GM21381 (cell line): ENCODE results near the gene CCDC88B.
"Not testable (repeated sequence)": the region's sequence is repeated elsewhere in the genome, so short reads cannot be mapped to it uniquely, and the experiment has no call there.

Source experiments
- ATAC-seq: cut with Tn5 transposase; IDR thresholded peaks from one replicate; pipeline ENCODE4 v1.9.1; 2021; ENCODE audit warnings: mild to moderate bottlenecking, moderate library complexity; ENCODE audit not compliant: unreplicated experiment

The CCDC88B gene

GRCh38 chr11:64318766-64319761 is 20.9 kb upstream of the CCDC88B start:
- no peak for ATAC-seq

DNA sequence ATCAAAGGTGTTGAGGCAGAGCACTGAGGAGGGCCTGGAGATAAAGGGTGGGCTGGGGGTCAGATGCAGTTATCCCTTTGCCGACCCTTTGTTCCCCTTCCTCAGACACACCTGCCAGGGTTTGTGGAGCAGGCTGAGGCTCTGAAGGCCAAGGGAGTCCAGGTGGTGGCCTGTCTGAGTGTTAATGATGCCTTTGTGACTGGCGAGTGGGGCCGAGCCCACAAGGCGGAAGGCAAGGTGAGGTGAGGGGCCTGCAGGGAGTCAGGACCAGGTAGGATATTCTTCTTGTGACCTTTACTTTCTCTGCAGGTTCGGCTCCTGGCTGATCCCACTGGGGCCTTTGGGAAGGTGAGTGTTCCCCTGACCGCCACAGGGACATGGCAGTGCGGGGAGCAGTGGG is 19.4 kb upstream of the CCDC88B start:
- ATAC-seq = no peak

- ATAC-seq = no peak
Observed at GRCh38 chr11:64321026-64321425, 19.0 kb upstream of the CCDC88B start.

DNA sequence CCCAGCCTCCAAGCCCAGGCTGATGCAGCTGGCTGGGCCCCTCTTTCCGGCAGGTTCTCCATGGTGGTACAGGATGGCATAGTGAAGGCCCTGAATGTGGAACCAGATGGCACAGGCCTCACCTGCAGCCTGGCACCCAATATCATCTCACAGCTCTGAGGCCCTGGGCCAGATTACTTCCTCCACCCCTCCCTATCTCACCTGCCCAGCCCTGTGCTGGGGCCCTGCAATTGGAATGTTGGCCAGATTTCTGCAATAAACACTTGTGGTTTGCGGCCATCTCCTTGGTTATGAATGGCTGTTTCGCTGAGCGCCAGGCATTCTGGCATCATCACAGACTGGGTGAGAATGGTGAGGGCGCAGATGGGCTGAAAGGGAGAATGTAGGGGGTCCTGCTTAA is 18.5 kb upstream of the CCDC88B start:
- no peak for ATAC-seq

DNA sequence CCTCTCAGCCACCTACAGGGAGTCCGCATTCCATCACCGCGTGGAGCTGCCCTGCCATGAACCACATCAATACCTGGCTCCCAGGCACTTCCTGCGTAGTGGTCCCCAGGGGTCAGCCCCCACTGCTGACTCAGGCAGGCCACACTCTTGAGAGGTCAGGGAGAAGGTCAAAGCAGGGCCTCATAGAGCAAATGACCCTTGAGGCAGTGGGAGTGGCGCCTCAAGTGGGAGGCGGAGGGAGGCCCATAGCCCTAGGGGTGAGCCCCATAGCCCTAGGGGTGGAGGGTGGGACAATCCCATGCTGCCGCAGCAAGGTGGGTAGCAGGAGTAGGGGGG is 17.1 kb upstream of the CCDC88B start:
- no peak for ATAC-seq

DNA sequence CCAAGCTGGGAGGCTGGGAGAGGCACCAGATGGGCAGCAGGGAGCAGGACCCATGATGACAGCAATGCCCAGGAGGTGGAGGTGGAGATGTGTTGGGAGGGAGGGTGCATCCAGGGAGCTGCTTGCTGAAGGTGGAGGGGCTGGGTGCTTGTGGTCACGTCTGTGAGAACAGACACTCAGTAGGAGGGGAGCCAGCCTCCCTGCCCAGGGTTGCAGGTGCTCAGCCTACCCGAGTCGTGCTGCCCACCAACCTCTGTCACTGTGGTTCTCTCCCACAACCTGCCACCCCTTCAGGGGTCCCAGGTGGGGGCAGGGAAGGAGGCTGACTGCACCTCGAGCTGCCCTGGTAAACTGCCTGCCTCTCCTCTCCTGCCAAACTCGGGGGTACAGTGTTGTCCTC is 16.6 kb upstream of the CCDC88B start:
- no peak for ATAC-seq

DNA sequence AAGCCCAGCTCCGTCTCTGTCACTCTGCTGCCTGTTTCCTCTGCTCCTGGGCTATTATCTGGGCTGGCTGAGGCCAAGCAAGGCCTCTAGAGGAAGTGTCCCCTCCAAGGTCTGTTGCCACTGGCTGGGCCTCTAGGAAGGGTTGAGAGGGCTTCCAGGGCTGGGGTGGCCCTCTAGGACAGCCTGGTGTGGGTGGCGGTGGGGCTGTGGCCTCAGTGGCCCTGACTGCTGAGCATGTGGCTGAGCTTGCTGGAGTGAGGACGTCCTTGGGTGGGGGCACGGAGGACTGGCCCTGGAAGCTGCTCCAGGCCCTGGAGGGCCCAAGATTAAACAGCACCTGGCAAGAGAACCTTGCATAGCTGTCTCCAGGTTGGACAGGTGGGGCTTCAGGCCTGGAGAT is 16.0 kb upstream of the CCDC88B start:
- ATAC-seq = not testable (repeated sequence)

GRCh38 chr11:64324692-64325469 is 15.1 kb upstream of the CCDC88B start:
- ATAC-seq = no peak

DNA sequence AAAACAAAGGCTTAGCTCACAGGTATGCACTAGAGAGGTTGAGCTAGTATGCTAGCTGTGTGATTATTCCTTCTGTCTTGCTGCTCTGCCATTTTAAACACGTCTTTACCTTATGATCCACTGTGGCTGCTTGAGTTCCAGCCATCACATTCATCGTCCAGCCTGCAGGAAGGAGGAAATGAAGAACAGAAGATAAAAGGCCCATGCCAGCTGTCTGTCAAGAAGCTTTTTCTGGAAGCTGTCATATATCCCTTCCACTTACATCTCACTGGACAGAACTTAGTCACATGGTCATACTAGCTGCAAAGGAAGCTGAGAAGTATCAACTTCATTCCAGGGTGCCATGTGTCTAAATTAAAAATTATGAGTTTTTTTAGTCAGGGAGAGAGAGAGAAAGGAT is 12.6 kb upstream of the CCDC88B start:
- no peak for ATAC-seq

DNA sequence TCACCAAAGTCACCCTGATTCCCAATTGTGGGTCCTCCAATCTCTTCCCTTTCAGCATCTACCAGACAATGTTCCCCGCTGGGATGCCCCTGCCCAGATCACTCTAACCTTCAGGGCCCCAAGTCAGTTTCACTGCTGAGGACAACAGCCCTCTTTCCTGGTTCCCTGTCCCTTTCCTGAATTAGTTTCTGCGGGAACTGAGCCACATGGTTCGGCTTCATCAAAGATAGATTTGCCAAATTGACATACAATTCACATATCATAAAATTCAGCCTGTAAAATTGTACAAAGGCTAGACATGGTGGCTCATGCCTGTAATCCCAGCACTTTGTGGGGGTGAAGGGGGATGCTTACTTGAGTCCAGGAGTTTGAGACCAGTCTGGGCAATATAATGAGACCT is 12.0 kb upstream of the CCDC88B start:
- no peak for ATAC-seq

GRCh38 chr11:64330888-64331287 is 9.1 kb upstream of the CCDC88B start:
- ATAC-seq = no peak

- ATAC-seq = no peak
Observed at GRCh38 chr11:64331569-64332371, 8.2 kb upstream of the CCDC88B start.

- no peak for ATAC-seq
Observed at GRCh38 chr11:64333556-64333955, 6.4 kb upstream of the CCDC88B start.

- peak; percentile 68 for ATAC-seq
Observed at GRCh38 chr11:64334764-64335735, 5.0 kb upstream of the CCDC88B start.

- no peak for ATAC-seq
Observed at GRCh38 chr11:64337538-64338249, 2.3 kb upstream of the CCDC88B start.

DNA sequence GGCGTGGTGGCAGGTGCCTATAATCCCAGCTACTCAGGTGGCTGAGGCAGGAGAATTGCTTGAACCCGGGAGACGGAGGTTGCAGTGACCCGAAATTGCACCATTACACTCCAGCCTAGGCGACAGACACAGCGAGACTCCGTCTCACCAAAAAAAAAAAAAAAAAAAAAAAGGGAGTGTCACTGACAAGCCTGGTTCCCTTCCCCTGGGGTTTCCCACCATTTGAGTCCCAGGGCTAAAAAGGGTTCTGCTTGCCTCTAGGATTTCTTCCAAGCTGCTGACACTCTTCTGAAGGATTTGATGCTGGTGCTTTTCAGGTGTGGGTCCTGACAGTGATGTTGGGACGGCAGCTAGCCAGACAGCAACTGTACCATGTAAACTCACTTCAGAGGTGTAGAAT is 1.3 kb upstream of the CCDC88B start:
- no peak for ATAC-seq

GRCh38 chr11:64339286-64339685 is 718 bp upstream of the CCDC88B start:
- no peak for ATAC-seq

GRCh38 chr11:64340671-64341335 is 799 bp downstream of the CCDC88B start:
- ATAC-seq = no peak

DNA sequence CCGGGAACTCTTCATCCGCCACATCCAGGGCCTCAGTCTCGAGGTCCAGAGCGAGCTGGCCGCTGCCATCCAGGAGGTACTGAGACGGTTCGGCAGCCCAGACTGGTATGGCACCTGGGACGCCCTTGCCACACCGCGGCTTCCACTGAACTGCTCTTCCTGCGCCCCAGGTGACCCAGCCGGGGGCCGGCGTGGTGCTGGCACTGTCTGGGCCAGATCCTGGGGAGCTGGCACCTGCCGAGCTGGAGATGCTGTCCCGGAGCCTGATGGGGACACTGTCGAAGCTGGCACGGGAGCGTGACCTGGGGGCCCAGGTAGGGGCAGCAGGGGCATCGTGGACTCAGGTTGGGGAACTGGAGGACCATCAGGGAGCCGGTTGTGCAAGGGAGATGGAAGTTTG is 1.4 kb downstream of the CCDC88B start:
- ATAC-seq = no peak
